ENCODE data around the gene GNPAT.
A peak's percentile ranks its signal among the peaks of the same experiment; 100 is the strongest.

GNPAT gene

DNA sequence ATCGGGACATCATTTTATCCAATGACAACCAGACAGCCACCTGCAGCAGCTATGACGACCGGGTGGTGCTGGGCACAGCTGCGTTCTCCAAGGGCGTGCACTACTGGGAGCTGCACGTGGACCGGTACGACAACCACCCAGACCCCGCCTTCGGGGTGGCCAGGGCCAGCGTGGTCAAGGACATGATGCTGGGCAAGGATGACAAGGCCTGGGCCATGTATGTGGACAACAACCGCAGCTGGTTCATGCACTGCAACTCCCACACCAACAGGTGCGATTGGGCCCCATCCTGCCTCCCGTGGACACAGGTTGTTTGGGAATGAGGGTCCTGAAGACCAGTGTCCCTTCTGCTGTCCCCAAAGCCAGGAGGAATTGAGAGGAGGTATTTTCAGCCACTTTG, 32.0 kb upstream of the GNPAT start:
- TF ChIP-seq TCF12 (IDR thresholded peaks at IDR 0.05; ENCODE audit: low read depth) (no peak), NFIC (IDR thresholded peaks at IDR 0.05) (no peak), RAD21 (IDR thresholded peaks at IDR 0.05; ENCODE audit: low read depth) (no peak)

DNA sequence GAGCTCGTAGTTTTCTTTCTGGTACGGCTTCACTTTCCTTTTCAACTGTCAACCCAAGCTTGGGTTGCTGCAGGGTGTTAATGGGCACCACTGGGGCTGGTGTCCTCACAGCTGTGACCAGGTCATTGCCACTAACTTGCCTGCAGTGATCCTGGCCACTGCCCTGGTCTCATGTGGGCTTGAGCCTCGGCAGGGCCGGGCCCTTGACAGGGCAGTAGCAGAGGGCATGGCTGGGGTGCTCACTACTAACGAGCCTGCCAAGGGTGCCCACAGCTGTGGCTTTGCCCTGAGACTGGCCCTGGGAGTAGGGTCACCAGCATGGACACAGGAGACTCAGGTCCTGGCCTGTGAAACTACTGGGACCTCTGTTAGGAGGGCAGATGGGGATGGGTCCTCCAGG, 31.5 kb upstream of the GNPAT start:
- no peak for TF ChIP-seq CREB1 (IDR thresholded peaks at IDR 0.05; ENCODE audit: low read depth)
- no peak for TF ChIP-seq YY1 (IDR thresholded peaks at IDR 0.05; ENCODE audit: low read depth)
- TF ChIP-seq TAF1 (IDR thresholded peaks at IDR 0.05; ENCODE audit: low read depth), result no peak
- no peak for TF ChIP-seq CEBPB (IDR thresholded peaks at IDR 0.05)
- TF ChIP-seq EGR1 (IDR thresholded peaks at IDR 0.05), result no peak
- TF ChIP-seq EP300 (IDR thresholded peaks at IDR 0.05; ENCODE audit: borderline replicate concordance), result no peak
- no peak for TF ChIP-seq MAX (IDR thresholded peaks at IDR 0.05)
- no peak for TF ChIP-seq NFIC (IDR thresholded peaks at IDR 0.05)
- no peak for TF ChIP-seq TCF12 (IDR thresholded peaks at IDR 0.05; ENCODE audit: low read depth)
- no peak for TF ChIP-seq RAD21 (IDR thresholded peaks at IDR 0.05; ENCODE audit: low read depth)
- no peak for TF ChIP-seq USF1 (IDR thresholded peaks at IDR 0.05)
- no peak for TF ChIP-seq ZBTB7A (IDR thresholded peaks at IDR 0.05; ENCODE audit: low read depth)
- TF ChIP-seq, protein P1, sequence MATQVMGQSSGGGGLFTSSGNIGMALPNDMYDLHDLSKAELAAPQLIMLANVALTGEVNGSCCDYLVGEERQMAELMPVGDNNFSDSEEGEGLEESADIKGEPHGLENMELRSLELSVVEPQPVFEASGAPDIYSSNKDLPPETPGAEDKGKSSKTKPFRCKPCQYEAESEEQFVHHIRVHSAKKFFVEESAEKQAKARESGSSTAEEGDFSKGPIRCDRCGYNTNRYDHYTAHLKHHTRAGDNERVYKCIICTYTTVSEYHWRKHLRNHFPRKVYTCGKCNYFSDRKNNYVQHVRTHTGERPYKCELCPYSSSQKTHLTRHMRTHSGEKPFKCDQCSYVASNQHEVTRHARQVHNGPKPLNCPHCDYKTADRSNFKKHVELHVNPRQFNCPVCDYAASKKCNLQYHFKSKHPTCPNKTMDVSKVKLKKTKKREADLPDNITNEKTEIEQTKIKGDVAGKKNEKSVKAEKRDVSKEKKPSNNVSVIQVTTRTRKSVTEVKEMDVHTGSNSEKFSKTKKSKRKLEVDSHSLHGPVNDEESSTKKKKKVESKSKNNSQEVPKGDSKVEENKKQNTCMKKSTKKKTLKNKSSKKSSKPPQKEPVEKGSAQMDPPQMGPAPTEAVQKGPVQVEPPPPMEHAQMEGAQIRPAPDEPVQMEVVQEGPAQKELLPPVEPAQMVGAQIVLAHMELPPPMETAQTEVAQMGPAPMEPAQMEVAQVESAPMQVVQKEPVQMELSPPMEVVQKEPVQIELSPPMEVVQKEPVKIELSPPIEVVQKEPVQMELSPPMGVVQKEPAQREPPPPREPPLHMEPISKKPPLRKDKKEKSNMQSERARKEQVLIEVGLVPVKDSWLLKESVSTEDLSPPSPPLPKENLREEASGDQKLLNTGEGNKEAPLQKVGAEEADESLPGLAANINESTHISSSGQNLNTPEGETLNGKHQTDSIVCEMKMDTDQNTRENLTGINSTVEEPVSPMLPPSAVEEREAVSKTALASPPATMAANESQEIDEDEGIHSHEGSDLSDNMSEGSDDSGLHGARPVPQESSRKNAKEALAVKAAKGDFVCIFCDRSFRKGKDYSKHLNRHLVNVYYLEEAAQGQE (IDR thresholded peaks at IDR 0.05; ENCODE audit: low read depth), result no peak
- TF ChIP-seq FOXM1 (IDR thresholded peaks at IDR 0.05; ENCODE audit: borderline replicate concordance, low read depth), result no peak
- TF ChIP-seq TEAD4 (IDR thresholded peaks at IDR 0.05), result no peak

DNA sequence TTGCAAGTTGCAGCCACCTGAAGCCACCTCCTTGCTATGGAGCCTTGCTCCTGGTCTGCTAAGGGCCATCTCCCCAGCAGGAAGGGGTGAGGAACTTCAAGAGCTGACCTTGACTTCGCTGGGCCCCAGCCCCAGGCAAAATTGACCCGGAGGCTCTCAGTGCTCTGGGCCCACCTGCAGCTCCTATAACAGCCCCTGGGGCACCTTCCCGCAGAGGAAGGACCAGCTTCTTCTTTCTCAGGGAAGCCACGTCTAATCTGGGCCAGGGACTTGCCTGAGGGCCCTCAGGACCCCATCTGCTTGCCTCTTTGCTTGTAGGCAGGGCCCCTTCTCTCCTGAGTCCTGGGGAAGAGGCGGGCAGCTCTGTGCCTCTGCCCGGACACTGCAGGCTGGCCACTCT, 30.9 kb upstream of the GNPAT start:
- TF ChIP-seq MAX (IDR thresholded peaks at IDR 0.05) (no peak), NFIC (IDR thresholded peaks at IDR 0.05) (no peak), TCF12 (IDR thresholded peaks at IDR 0.05; ENCODE audit: low read depth) (no peak), YY1 (IDR thresholded peaks at IDR 0.05; ENCODE audit: low read depth) (no peak), CEBPB (IDR thresholded peaks at IDR 0.05) (no peak), EGR1 (IDR thresholded peaks at IDR 0.05) (no peak), RAD21 (IDR thresholded peaks at IDR 0.05; ENCODE audit: low read depth) (no peak), FOXM1 (IDR thresholded peaks at IDR 0.05; ENCODE audit: borderline replicate concordance, low read depth) (no peak), CREB1 (IDR thresholded peaks at IDR 0.05; ENCODE audit: low read depth) (no peak), TAF1 (IDR thresholded peaks at IDR 0.05; ENCODE audit: low read depth) (no peak)

- TF ChIP-seq RAD21 (IDR thresholded peaks at IDR 0.05; ENCODE audit: low read depth), result peak; percentile 92
- TF ChIP-seq FOXM1 (IDR thresholded peaks at IDR 0.05; ENCODE audit: borderline replicate concordance, low read depth), result no peak
These were observed 29.8 kb upstream of the GNPAT start for GRCh38 chr1:231211005-231211857.

- TF ChIP-seq, protein P1 (IDR thresholded peaks at IDR 0.05; ENCODE audit: low read depth), result no peak
- TF ChIP-seq EGR1 (IDR thresholded peaks at IDR 0.05) (no peak), FOXM1 (IDR thresholded peaks at IDR 0.05; ENCODE audit: borderline replicate concordance, low read depth) (no peak), TCF12 (IDR thresholded peaks at IDR 0.05; ENCODE audit: low read depth) (no peak), TEAD4 (IDR thresholded peaks at IDR 0.05) (no peak), CREB1 (IDR thresholded peaks at IDR 0.05; ENCODE audit: low read depth) (no peak), EP300 (IDR thresholded peaks at IDR 0.05; ENCODE audit: borderline replicate concordance) (no peak), NFIC (IDR thresholded peaks at IDR 0.05) (no peak), TAF1 (IDR thresholded peaks at IDR 0.05; ENCODE audit: low read depth) (no peak)
These were observed 27.0 kb upstream of the GNPAT start for GRCh38 chr1:231213831-231214573.

All from Ishikawa (cell line).